ENCODE results near the gene PLEKHH3. TPM values are rescaled to one million over a fixed set of nuclear protein-coding genes. Genes with fewer than 3 reads are reported as not detected.

PLEKHH3 gene, protein sequence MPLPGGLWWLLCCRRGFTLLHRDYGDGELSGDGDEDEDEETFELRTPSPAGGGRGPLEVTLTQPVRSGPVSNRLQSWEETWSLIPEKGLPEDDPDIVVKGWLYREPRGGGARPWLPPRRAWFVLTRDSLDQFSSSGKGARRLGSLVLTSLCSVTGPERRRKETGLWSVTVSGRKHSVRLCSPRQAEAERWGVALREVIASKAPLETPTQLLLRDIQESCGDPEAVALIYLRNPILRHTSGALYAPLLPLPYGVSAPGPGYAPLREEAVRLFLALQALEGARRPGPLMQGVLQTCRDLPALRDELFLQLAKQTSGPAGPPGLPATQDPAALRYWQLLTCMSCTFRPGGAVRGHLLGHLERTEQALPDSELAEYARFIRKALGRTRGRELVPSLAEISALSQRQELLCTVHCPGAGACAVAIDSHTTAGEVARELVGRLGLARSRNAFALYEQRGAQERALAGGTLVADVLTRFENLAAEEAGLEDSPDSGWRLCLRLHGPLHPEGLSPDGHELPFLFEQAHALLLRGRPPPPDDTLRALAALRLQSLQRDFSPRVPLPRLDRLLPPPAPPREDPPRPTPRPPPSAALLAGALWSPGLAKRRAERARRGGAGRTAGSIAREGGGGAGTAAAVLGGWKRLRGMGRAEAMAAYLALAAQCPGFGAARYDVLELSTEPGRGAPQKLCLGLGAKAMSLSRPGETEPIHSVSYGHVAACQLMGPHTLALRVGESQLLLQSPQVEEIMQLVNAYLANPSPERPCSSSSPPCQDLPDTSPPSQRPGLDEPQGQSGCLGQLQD
- total RNA-seq, result 1 to 10 TPM in 1 of 5 donors, under 1 TPM in 4; 0.13 to 2.5 (median 0.58) TPM
- 0.33 TPM for total RNA-seq (2013)
- total RNA-seq, result 0.05 to 2.2 (median 0.51) reads per million in 29 experiments

DNA sequence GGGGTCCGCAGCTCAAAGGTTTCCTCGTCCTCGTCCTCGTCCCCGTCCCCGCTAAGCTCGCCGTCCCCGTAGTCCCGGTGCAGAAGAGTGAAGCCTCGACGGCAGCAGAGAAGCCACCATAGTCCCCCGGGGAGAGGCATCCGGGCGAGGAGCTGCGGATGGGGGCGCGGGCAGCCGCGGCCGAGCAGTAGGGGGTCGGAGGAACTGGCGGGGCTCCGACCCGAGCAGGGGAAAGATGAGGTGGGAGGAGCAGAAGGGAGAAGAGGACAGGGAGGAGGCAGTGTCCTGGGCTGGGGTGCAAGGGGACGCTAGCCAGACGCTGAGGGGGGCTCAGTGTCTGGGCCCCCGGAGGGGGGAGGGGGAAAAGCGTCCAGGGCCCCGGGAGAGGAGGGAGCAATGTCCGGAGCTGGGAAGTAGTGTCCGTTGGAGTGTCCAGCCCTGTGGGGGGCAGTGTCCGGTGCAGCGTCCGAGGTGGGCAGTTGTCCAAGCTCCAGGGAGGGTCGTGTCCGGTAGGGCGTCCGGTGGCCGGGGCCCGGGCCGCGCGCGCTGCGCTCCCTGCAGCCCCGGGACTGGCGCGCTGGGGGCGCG lies at the start of gene PLEKHH3:
Gene PLEKHH3, minus strand, starts transcription at position 571 of the 588 bp plus-strand sequence. Its CDS starts 431 bp downstream, at position 140.
- H3K4me1 Mint-ChIP-seq, result peaks cover 44 to 56% (median 50%) of the 10 kb centered on the region in 3 donors

DNA sequence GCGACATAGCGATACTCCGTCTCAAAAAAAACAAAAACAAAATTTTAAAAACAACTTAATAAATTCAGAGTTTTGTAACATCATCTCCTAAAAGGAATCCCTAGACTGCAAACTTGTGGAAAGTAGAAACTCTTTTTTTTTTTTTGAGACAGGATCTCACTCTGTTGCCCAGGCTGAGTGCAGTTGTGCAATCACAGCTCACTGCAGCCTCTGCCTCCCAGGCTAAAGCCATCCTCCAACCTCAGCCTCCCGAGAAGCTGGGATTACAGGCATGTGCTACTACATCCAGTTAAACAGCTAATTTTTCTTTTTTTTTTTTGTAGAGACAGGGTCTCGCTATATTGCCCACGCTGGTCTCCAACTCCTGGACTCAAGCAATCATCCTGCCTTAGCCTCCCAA lies 48.3 kb upstream of the PLEKHH3 start:
- POLR2A ChIA-PET, result no interaction called here

More for the DNA sequence above, at the start of gene PLEKHH3:
- Mint-ChIP-seq H3K27ac (peak within 1 kb of the TSS; percentile 34 to 81), H3K36me3 (no peaks in the 10 kb centered on the region), H3K27me3 (peaks cover 25 to 43% of the 10 kb centered on the region in 2 donors), H3K9me3 (no peaks in the 10 kb centered on the region), H3K4me3 (peak within 1 kb of the TSS; percentile 84 to 87 (median 86))
- H3K9me3 ChIP-seq, result no peaks in the 10 kb centered on the region
- peak within 1 kb of the TSS; percentile 60 to 80 for H3K4me3 ChIP-seq (ENCODE audit: control insufficient read depth in 1 of 2, extremely low read depth in 1 of 2, low read length in 1 of 2)
- peak within 1 kb of the TSS; percentile 29 for H3K27ac ChIP-seq (ENCODE audit: low read length)
- H3K27me3 ChIP-seq (replicated peaks in 1 of 2; ENCODE audit: control insufficient read depth in 2 of 2, extremely low read depth in 1 of 2, insufficient read depth in 2 of 2, low read length in 1 of 2), result peaks cover 6 to 76% of the 10 kb centered on the region in 2 experiments
- no peak for ATAC-seq (replicated peaks in 1 of 4)
- CTCF ChIA-PET, result interaction anchor here (0.5 to 1.2 kb wide), 4 partner anchors 67 to 713 kb away, joined by 3 to 5 read pairs (median 4); partner anchors contain the start of genes RETREG3 (in 1 of the 2) and TUBG1 (in 1 of the 2)
- WGBS (ENCODE audit: insufficient coverage), result 0% methylated on average over 33 of the region's 51 CpGs
- DNase-seq, result peak in 1 of 35 experiments; percentile 39
- H3K36me3 ChIP-seq (ENCODE audit: control insufficient read depth in 2 of 2, extremely low read depth in 1 of 2, insufficient read depth in 1 of 2, low read length in 1 of 2), result no peaks in the 10 kb centered on the region
- H3K4me1 ChIP-seq (ENCODE audit: control insufficient read depth in 1 of 2, extremely low read depth in 1 of 2, insufficient read depth in 2 of 2, low read length in 2 of 2), result peaks cover 31 to 75% of the 10 kb centered on the region in 2 experiments
- POLR2A ChIA-PET, result interaction anchor here in 1 of 2 donors (0.5 kb wide), 1 partner anchor 30 kb away, joined by 3 read pairs; no protein-coding TSS in a partner anchor

DNA sequence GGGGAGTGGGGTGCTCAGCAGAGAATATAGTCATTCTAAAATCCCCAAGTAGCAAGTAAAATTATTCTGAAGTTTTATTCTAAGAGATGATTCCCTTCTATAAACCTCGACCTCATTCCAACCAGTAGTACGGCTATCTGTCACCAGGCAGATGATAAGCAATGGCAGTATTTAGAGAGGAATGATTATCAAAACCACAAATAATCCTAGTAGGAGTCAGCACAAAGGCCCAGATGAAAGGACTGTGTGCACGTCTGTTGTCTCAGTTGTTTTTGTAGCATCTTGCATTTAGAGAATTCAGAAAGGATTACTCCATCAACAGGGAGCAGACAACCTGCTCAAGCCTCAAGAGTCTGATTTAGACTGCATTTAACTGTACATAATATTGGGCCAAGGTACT lies 46.8 kb upstream of the PLEKHH3 start:
- Mint-ChIP-seq H3K27ac (no peak overlapping the region), H3K27me3 (no peaks in the 10 kb centered on the region), H3K36me3 (peaks cover 43% of the 10 kb centered on the region), H3K4me3 (no peak overlapping the region), H3K4me1 (peaks cover 1 to 5% (median 2%) of the 10 kb centered on the region in 3 donors), H3K9me3 (no peaks in the 10 kb centered on the region)
- Histone ChIP-seq H3K4me3 (ENCODE audit: control insufficient read depth in 1 of 2, extremely low read depth in 1 of 2, low read length in 1 of 2) (no peak overlapping the region), H3K36me3 (ENCODE audit: control insufficient read depth in 2 of 2, extremely low read depth in 1 of 2, insufficient read depth in 1 of 2, low read length in 1 of 2) (peaks cover 26 to 66% of the 10 kb centered on the region in 2 donors), H3K9me3 (no peaks in the 10 kb centered on the region), H3K4me1 (ENCODE audit: control insufficient read depth in 1 of 2, extremely low read depth in 1 of 2, insufficient read depth in 2 of 2, low read length in 2 of 2) (no peaks in the 10 kb centered on the region), H3K27ac (ENCODE audit: low read length) (no peak overlapping the region), H3K27me3 (replicated peaks in 1 of 2; ENCODE audit: control insufficient read depth in 2 of 2, extremely low read depth in 1 of 2, insufficient read depth in 2 of 2, low read length in 1 of 2) (no peaks in the 10 kb centered on the region)
- POLR2A ChIA-PET, result interaction anchor here in 1 of 2 donors (0.6 kb wide), 1 partner anchor 29 kb away, joined by 4 read pairs; no protein-coding TSS in a partner anchor
- ATAC-seq (replicated peaks in 1 of 4) (no peak), DNase-seq (no peak)
- WGBS (ENCODE audit: insufficient coverage), result no CpG with 5 or more reads among the region's 3 CpGs
- CTCF ChIA-PET, result no interaction called here

More for the DNA sequence above, 48.3 kb upstream of the PLEKHH3 start:
- H3K4me1 ChIP-seq (ENCODE audit: control insufficient read depth in 1 of 2, extremely low read depth in 1 of 2, insufficient read depth in 2 of 2, low read length in 2 of 2), result no peaks in the 10 kb centered on the region
- no peak for ATAC-seq (replicated peaks in 1 of 4)
- peaks cover 1 to 5% (median 2%) of the 10 kb centered on the region in 3 donors for H3K4me1 Mint-ChIP-seq
- H3K27me3 Mint-ChIP-seq, result no peaks in the 10 kb centered on the region
- no peaks in the 10 kb centered on the region for H3K9me3 Mint-ChIP-seq
- H3K9me3 ChIP-seq, result no peaks in the 10 kb centered on the region
- 100% methylated on average over 2 of the region's 6 CpGs for WGBS (ENCODE audit: insufficient coverage)
- H3K4me3 Mint-ChIP-seq, result no peak overlapping the region
- CTCF ChIA-PET, result no interaction called here
- no peak overlapping the region for H3K27ac ChIP-seq (ENCODE audit: low read length)
- peaks cover 39% of the 10 kb centered on the region for H3K36me3 Mint-ChIP-seq
- peaks cover 24 to 59% of the 10 kb centered on the region in 2 donors for H3K36me3 ChIP-seq (ENCODE audit: control insufficient read depth in 2 of 2, extremely low read depth in 1 of 2, insufficient read depth in 1 of 2, low read length in 1 of 2)
- H3K27me3 ChIP-seq (replicated peaks in 1 of 2; ENCODE audit: control insufficient read depth in 2 of 2, extremely low read depth in 1 of 2, insufficient read depth in 2 of 2, low read length in 1 of 2), result no peaks in the 10 kb centered on the region
- H3K4me3 ChIP-seq (ENCODE audit: control insufficient read depth in 1 of 2, extremely low read depth in 1 of 2, low read length in 1 of 2), result no peak overlapping the region
- H3K27ac Mint-ChIP-seq, result no peak overlapping the region
- DNase-seq, result no peak

DNA sequence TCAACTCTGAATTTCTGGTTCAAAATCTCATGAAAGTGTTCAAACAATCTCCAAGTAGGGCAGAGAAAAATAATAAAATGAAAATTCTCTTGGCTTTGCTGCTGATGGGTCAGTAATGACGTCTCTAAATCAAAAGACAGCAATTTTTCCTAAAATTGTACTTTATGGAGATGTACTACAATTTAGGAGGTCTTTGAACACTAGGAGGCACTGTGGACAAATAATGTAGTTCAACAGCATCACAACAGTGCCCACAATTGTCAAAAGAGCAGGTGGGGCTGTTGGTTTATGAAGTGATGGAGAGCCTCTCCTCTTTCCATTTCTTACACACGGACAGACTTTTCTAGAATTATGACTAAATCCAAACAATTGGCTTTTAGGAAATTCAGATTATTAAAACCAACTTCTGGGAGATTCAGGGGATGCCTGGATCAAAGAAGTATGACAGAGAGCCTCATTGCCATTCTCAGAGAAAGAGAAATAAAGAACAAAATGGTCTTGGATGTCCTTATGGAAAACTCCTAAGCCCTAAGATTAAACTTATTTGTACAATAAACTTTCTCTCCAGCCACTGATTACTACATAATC lies 44.3 kb upstream of the PLEKHH3 start:
- CTCF ChIA-PET, result interaction anchor here in 1 of 2 donors (1.2 kb wide), 1 partner anchor 763 kb away, joined by 3 read pairs; the partner anchor contains the start of gene DHX8
- no peak overlapping the region for H3K27ac Mint-ChIP-seq

DNA sequence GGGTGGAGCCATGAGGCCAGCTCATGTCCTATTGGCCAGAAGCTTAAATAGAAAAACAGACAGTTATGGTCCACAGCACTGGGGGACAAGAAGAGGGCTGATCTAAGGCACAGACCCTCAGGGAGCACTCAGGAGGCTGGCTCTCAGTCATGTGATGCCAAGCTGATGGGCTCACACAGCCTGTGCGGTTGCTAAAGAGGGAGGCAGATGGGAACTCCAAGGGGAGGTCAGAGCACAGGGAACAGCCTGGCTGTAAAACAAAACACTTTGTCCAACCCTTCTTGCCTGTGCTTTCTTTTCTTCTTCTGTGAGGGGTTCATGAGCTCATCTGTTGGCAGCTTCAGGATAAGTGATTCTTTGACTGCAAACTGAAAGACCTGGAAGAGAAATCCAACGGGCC lies 32.8 kb upstream of the PLEKHH3 start:
- no peak overlapping the region for H3K27ac ChIP-seq (ENCODE audit: low read length)
- no peak overlapping the region for H3K27ac Mint-ChIP-seq
- DNase-seq, result no peak

More for the DNA sequence above, 44.3 kb upstream of the PLEKHH3 start:
- DNase-seq (peak in 19 of 35 experiments; percentile 4 to 79 (median 23)), ATAC-seq (replicated peaks in 1 of 4) (peak; percentile 66 to 77 (median 72))
- Histone ChIP-seq H3K36me3 (ENCODE audit: control insufficient read depth in 2 of 2, extremely low read depth in 1 of 2, insufficient read depth in 1 of 2, low read length in 1 of 2) (peaks cover 34 to 72% of the 10 kb centered on the region in 2 donors), H3K4me1 (ENCODE audit: control insufficient read depth in 1 of 2, extremely low read depth in 1 of 2, insufficient read depth in 2 of 2, low read length in 2 of 2) (no peaks in the 10 kb centered on the region), H3K9me3 (no peaks in the 10 kb centered on the region), H3K27ac (ENCODE audit: low read length) (no peak overlapping the region), H3K27me3 (replicated peaks in 1 of 2; ENCODE audit: control insufficient read depth in 2 of 2, extremely low read depth in 1 of 2, insufficient read depth in 2 of 2, low read length in 1 of 2) (no peaks in the 10 kb centered on the region), H3K4me3 (ENCODE audit: control insufficient read depth in 1 of 2, extremely low read depth in 1 of 2, low read length in 1 of 2) (no peak overlapping the region)
- Mint-ChIP-seq H3K36me3 (peaks cover 60% of the 10 kb centered on the region), H3K4me3 (no peak overlapping the region), H3K9me3 (no peaks in the 10 kb centered on the region), H3K27me3 (no peaks in the 10 kb centered on the region), H3K4me1 (peaks cover 1 to 8% (median 5%) of the 10 kb centered on the region in 3 donors)
- POLR2A ChIA-PET, result interaction anchor here in 1 of 2 donors (0.8 kb wide), 1 partner anchor 550 kb away, joined by 3 read pairs; no protein-coding TSS in a partner anchor
- no CpG with 5 or more reads among the region's 2 CpGs for WGBS (ENCODE audit: insufficient coverage)

More for the DNA sequence above, 32.8 kb upstream of the PLEKHH3 start:
- Mint-ChIP-seq H3K27me3 (no peaks in the 10 kb centered on the region), H3K4me1 (peaks cover 28 to 41% (median 37%) of the 10 kb centered on the region in 3 donors), H3K36me3 (peaks cover 74% of the 10 kb centered on the region), H3K9me3 (no peaks in the 10 kb centered on the region), H3K4me3 (no peak overlapping the region)
- 100% methylated on average over 1 of the region's 2 CpGs for WGBS (ENCODE audit: insufficient coverage)
- ChIA-PET CTCF (interaction anchor here in 1 of 2 donors (0.5 kb wide), 1 partner anchor 210 kb away, joined by 3 read pairs; no protein-coding TSS in a partner anchor), POLR2A (no interaction called here)
- Histone ChIP-seq H3K4me1 (ENCODE audit: control insufficient read depth in 1 of 2, extremely low read depth in 1 of 2, insufficient read depth in 2 of 2, low read length in 2 of 2) (peaks cover 0 to 41% of the 10 kb centered on the region in 2 experiments), H3K27me3 (replicated peaks in 1 of 2; ENCODE audit: control insufficient read depth in 2 of 2, extremely low read depth in 1 of 2, insufficient read depth in 2 of 2, low read length in 1 of 2) (no peaks in the 10 kb centered on the region), H3K4me3 (ENCODE audit: control insufficient read depth in 1 of 2, extremely low read depth in 1 of 2, low read length in 1 of 2) (no peak overlapping the region), H3K9me3 (no peaks in the 10 kb centered on the region), H3K36me3 (ENCODE audit: control insufficient read depth in 2 of 2, extremely low read depth in 1 of 2, insufficient read depth in 1 of 2, low read length in 1 of 2) (peaks cover 14 to 87% of the 10 kb centered on the region in 2 donors)
- ATAC-seq (replicated peaks in 1 of 4), result no peak

Data from T-cell (primary cell).